SK-N-SH (cell line): Measurements from ENCODE around the gene IRF2. TPM values are rescaled to one million over a fixed set of nuclear protein-coding genes. Genes with fewer than 3 reads are reported as not detected.

Experiments used
- CTCF ChIA-PET: fragments of 300-600, 350-600 bp; formaldehyde crosslinking; extraction: SDS; loops from one replicate; lab custom pipeline; 2021; lab: Yijun Ruan, JAX
- POLR2A ChIA-PET: fragments of 350-600 bp; sonication (Branson Sonifier 250); formaldehyde crosslinking; extraction: SDS; loops from one replicate; lab custom pipeline; 2020; ENCODE audit warnings: antibody characterized with exemption, inconsistent platforms; lab: Yijun Ruan, JAX
- DNase-seq: peaks from one replicate; pipeline ENCODE4 v3.0.0; 2012
- H2AFZ ChIP-seq: fragments of 200-600 bp; sonication (generic); 2 replicates; pipeline ENCODE4 v1.8.1; 2016; ENCODE audit warnings: antibody characterized with exemption, mild to moderate bottlenecking, low read depth
- H3F3A ChIP-seq: fragments of 200-600 bp; sonication (generic); replicated peaks from 2 replicates; pipeline ENCODE3; 2016; ENCODE audit warnings: antibody characterized with exemption, mild to moderate bottlenecking; ENCODE audit not compliant: insufficient read depth
- H3K27ac ChIP-seq, 2 experiments: fragments of 200-500 bp in 1 of 2; fragments of 200-600 bp in 1 of 2; sonication (Bioruptor generic) in 1 of 2; sonication (generic), shearing (Covaris generic) in 1 of 2; 2 replicates each; pipeline versions ENCODE4 v1.5.1 to v1.6.1; 2014 to 2016; ENCODE audit warnings: low read depth in 2 of 2, inconsistent platforms in 1 of 2, low read length in 1 of 2, mild to moderate bottlenecking in 1 of 2, mixed read lengths in 1 of 2
- H3K27me3 ChIP-seq: fragments of 200-600 bp; sonication (generic), shearing (Covaris generic); 2 replicates; pipeline ENCODE4 v1.6.1; 2016; ENCODE audit warnings: mixed run types; ENCODE audit not compliant: insufficient read depth
- H3K36me3 ChIP-seq, 2 experiments: fragments of 200-500 bp in 1 of 2; fragments of 200-600 bp in 1 of 2; sonication (Bioruptor generic) in 1 of 2; sonication (generic) in 1 of 2; replicated peaks in 1 of 2; 2 replicates each; pipeline versions ENCODE3 to v1.5.1; 2014 to 2016; ENCODE audit warnings: low read length in 1 of 2, mild to moderate bottlenecking in 1 of 2; ENCODE audit not compliant: insufficient read depth in 2 of 2, control insufficient read depth in 1 of 2
- H3K4me1 ChIP-seq, 2 experiments: fragments of 200-500 bp in 1 of 2; fragments of 200-600 bp in 1 of 2; sonication (Bioruptor generic) in 1 of 2; sonication (generic), shearing (Covaris generic) in 1 of 2; 2 replicates each; pipeline versions ENCODE4 v1.5.1 to v1.6.1; 2014 to 2016; ENCODE audit warnings: low read depth in 1 of 2, low read length in 1 of 2, mixed run types in 1 of 2; ENCODE audit not compliant: insufficient read depth in 2 of 2, control insufficient read depth in 1 of 2
- H3K4me2 ChIP-seq: fragments of 200-600 bp; sonication (generic), shearing (Covaris generic); 2 replicates; pipeline ENCODE4 v1.6.1; 2017; ENCODE audit warnings: mixed run types
- H3K4me3 ChIP-seq, 2 experiments: fragments of 200-500 bp in 1 of 2; fragments of 200-600 bp in 1 of 2; sonication (Bioruptor generic) in 1 of 2; sonication (generic), shearing (Covaris generic) in 1 of 2; 2 replicates each; pipeline versions ENCODE4 v1.5.1 to v1.8.1; 2014 to 2016; ENCODE audit warnings: low read depth in 2 of 2, inconsistent platforms in 1 of 2, low read length in 1 of 2, mild to moderate bottlenecking in 1 of 2, mixed read lengths in 1 of 2, moderate library complexity in 1 of 2
- H3K79me2 ChIP-seq: fragments of 200-600 bp; sonication (generic); 2 replicates; pipeline ENCODE4 v1.8.1; 2017; ENCODE audit warnings: mild to moderate bottlenecking; ENCODE audit not compliant: insufficient read depth
- H3K9ac ChIP-seq: fragments of 200-600 bp; sonication (generic); 2 replicates; pipeline ENCODE4 v1.6.1; 2017; ENCODE audit warnings: mixed run types
- H3K9me2 ChIP-seq: fragments of 200-600 bp; sonication (generic); 2 replicates; pipeline ENCODE4 v1.6.1; 2017; ENCODE audit warnings: mixed run types
- H3K9me3 ChIP-seq: fragments of 200-600 bp; sonication (generic); 2 replicates; pipeline ENCODE4 v1.6.1; 2017; ENCODE audit warnings: mixed run types, mild to moderate bottlenecking, moderate library complexity
- H4K20me1 ChIP-seq: fragments of 200-600 bp; sonication (generic); 2 replicates; pipeline ENCODE4 v1.6.1; 2017; ENCODE audit warnings: mild to moderate bottlenecking, mixed run types; ENCODE audit not compliant: insufficient read depth
- CHD2 ChIP-seq: fragments of 150-350 bp; IDR thresholded peaks from 2 replicates; pipeline ENCODE4 v1.6.1; 2018; ENCODE audit warnings: low read length; ENCODE audit not compliant: partially characterized antibody
- CTCF ChIP-seq: fragments of 200-600 bp; sonication (generic); IDR thresholded peaks from 2 replicates; pipeline ENCODE4 v1.6.1; 2017; ENCODE audit warnings: antibody characterized with exemption, mild to moderate bottlenecking, moderate library complexity
- EP300 ChIP-seq, 2 experiments: IDR thresholded peaks; 2 replicates each; pipeline versions ENCODE4 v1.4.0 to v1.6.1; 2012; ENCODE audit warnings: borderline replicate concordance in 1 of 2, low read depth in 1 of 2, low read length in 1 of 2
- FOSL2 ChIP-seq: IDR thresholded peaks from 2 replicates; pipeline ENCODE4 v1.4.0; 2012; ENCODE audit warnings: low read depth, mild to moderate bottlenecking, moderate library complexity, borderline replicate concordance
- GABPA ChIP-seq: IDR thresholded peaks from 2 replicates; pipeline ENCODE4 v1.4.0; 2012; ENCODE audit warnings: low read depth, mild to moderate bottlenecking
- IRF3 ChIP-seq: fragments of 150-350 bp; IDR thresholded peaks from 2 replicates; pipeline ENCODE4 v1.6.1; 2016; ENCODE audit warnings: mild to moderate bottlenecking, low read depth, low read length
- JUND ChIP-seq: IDR thresholded peaks from 2 replicates; pipeline ENCODE4 v1.4.0; 2012
- NFIC ChIP-seq: IDR thresholded peaks from 2 replicates; pipeline ENCODE4 v1.4.0; 2012; ENCODE audit warnings: borderline replicate concordance
- NRF1 ChIP-seq: IDR thresholded peaks from 2 replicates; pipeline ENCODE4 v1.6.1; 2012; ENCODE audit warnings: low read depth, mild to moderate bottlenecking, low read length
- RFX5 ChIP-seq: IDR thresholded peaks from 2 replicates; pipeline ENCODE4 v1.6.1; 2012; ENCODE audit warnings: mild to moderate bottlenecking, improper control_type of control experiment, low read length
- RXRA ChIP-seq: IDR thresholded peaks from 2 replicates; pipeline ENCODE4 v1.4.0; 2012; ENCODE audit warnings: low read depth, mild to moderate bottlenecking, borderline replicate concordance
- SMC3 ChIP-seq: IDR thresholded peaks from 2 replicates; pipeline ENCODE4 v1.6.1; 2012; ENCODE audit warnings: low read depth, low read length, improper control_type of control experiment
- TCF12 ChIP-seq: IDR thresholded peaks from 2 replicates; pipeline ENCODE4 v1.4.0; 2012
- TEAD4 ChIP-seq: IDR thresholded peaks from 2 replicates; pipeline ENCODE4 v1.4.0; 2012; ENCODE audit warnings: mild to moderate bottlenecking, borderline replicate concordance; ENCODE audit not compliant: insufficient read depth
- USF1 ChIP-seq: IDR thresholded peaks from 2 replicates; pipeline ENCODE4 v1.4.0; 2012; ENCODE audit warnings: low read depth, borderline replicate concordance
- YY1 ChIP-seq: IDR thresholded peaks from 2 replicates; pipeline ENCODE4 v1.4.0; 2012; ENCODE audit warnings: low read depth, mild to moderate bottlenecking
- WGBS: methylation state at CpG from one replicate; pipeline ENCODE4 v1.1.6; 2017; ENCODE audit warnings: low lambda C conversion rate; 5-methylcytosine and 5-hydroxymethylcytosine counted together
- polyA plus RNA-seq, 3 experiments: library from polyadenylated mRNA; depleted of rRNA; stranded (reverse); fragments of >200 nt; gene quantifications; 2 replicates each; pipeline ENCODE4 v1.2.3, GENCODE V29; 2012
- TF ChIP-seq, protein P1 (sequence below): IDR thresholded peaks from 2 replicates; pipeline ENCODE4 v1.4.0; 2012; ENCODE audit warnings: low read depth
- TF ChIP-seq, protein P2 (sequence below): IDR thresholded peaks from 2 replicates; pipeline ENCODE4; 2012

The IRF2 gene
- polyA plus RNA-seq, 1 of the 3 experiments (the other 2 are of a cell fraction), result 23.3 TPM

GRCh38 chr4:184417802-184418511 lies 56.4 kb downstream of the IRF2 start:
- Histone ChIP-seq H3K4me1 (peaks cover 4 to 13% of the 10 kb centered on the region in 2 experiments; a peak in 2 of 4 replicates), H3K79me2 (peaks cover 19% of the 10 kb centered on the region), H2AFZ (no peak overlapping the region; the same call in 1 of the 2 replicates), H3K9me2 (no peaks in the 10 kb centered on the region), H3F3A (peaks cover 26% of the 10 kb centered on the region), H3K9me3 (no peaks in the 10 kb centered on the region), H3K4me2 (peak overlapping the region; percentile 77), H3K36me3 (peaks cover 34 to 38% of the 10 kb centered on the region in 2 experiments), H3K27me3 (no peaks in the 10 kb centered on the region), H3K27ac (peak overlapping the region; percentile 40 to 82), H3K4me3 (no peak overlapping the region), H3K9ac (no peak overlapping the region; the same call in 1 of the 2 replicates), H4K20me1 (no peaks in the 10 kb centered on the region)
- no peak for DNase-seq
- 52% methylated on average over 8 of the region's 8 CpGs for WGBS
- CTCF ChIA-PET, result no interaction called here
- POLR2A ChIA-PET, result no interaction called here
- TF ChIP-seq, protein P1, sequence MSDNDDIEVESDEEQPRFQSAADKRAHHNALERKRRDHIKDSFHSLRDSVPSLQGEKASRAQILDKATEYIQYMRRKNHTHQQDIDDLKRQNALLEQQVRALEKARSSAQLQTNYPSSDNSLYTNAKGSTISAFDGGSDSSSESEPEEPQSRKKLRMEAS, result peak; percentile 25; the same call in 1 of the 2 replicates
- no peak for TF ChIP-seq RFX5
- TF ChIP-seq USF1, result no peak
- no peak for TF ChIP-seq SMC3
- TF ChIP-seq YY1, result peak; percentile 63; the same call in 1 of the 2 replicates
- TF ChIP-seq CHD2, result no peak
- TF ChIP-seq, protein P2, sequence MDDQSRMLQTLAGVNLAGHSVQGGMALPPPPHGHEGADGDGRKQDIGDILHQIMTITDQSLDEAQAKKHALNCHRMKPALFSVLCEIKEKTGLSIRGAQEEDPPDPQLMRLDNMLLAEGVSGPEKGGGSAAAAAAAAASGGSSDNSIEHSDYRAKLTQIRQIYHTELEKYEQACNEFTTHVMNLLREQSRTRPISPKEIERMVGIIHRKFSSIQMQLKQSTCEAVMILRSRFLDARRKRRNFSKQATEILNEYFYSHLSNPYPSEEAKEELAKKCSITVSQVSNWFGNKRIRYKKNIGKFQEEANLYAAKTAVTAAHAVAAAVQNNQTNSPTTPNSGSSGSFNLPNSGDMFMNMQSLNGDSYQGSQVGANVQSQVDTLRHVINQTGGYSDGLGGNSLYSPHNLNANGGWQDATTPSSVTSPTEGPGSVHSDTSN, result peak; percentile 55; the same call in 1 of the 2 replicates
- no peak for TF ChIP-seq IRF3
- TF ChIP-seq EP300 (IDR thresholded peaks at IDR 0.05; ENCODE audit: borderline replicate concordance in 1 of 2, low read depth in 1 of 2, low read length in 1 of 2), result peak in 1 of 2 experiments; percentile 46; a peak in 1 of 4 replicates
- TF ChIP-seq RXRA, result 0 out of 2 replicates have a peak, but pooled peaks have one; percentile 12
- peak; percentile 25; the same call in 1 of the 2 replicates for TF ChIP-seq CTCF
- TF ChIP-seq FOSL2, result peak; percentile 98
- peak; percentile 68 for TF ChIP-seq TCF12
- TF ChIP-seq NFIC, result peak; percentile 28; the same call in 1 of the 2 replicates
- TF ChIP-seq NRF1, result no peak
- no peak for TF ChIP-seq GABPA
- 0 out of 2 replicates have a peak, but pooled peaks have one; percentile 17 for TF ChIP-seq TEAD4
- peak; percentile 94 for TF ChIP-seq JUND
- TF ChIP-seq, all 33 proteins: peak for 11
